Motor neuron (in vitro differentiated cells): ENCODE data around the gene TIMP2. TPM values are rescaled to one million over a fixed set of nuclear protein-coding genes. Genes with fewer than 3 reads are reported as not detected.

ENCODE experiments used
- ATAC-seq, 8 experiments: fragments of 200-7000 bp; cut with Tn5 transposase; replicated peaks in 6 of 8; 2 replicates each; pipeline ENCODE4 v1.8.0; 2021; ENCODE audit warnings: mild to moderate bottlenecking in 8 of 8, moderate library complexity in 8 of 8
- H3K27ac ChIP-seq, 2 donors: fragments of 250-450 bp; sonication (Bioruptor Pico); 2 replicates each; pipeline ENCODE4 v1.9.0; 2021; ENCODE audit warnings: antibody characterized with exemption in 2 of 2, mild to moderate bottlenecking in 2 of 2, moderate library complexity in 1 of 2
- H3K4me1 ChIP-seq, 2 donors: fragments of 250-450 bp; sonication (Bioruptor Pico); replicated peaks in 1 of 2; 2 replicates each; pipeline ENCODE4 v1.6.1; 2021; ENCODE audit warnings: antibody characterized with exemption in 2 of 2, mild to moderate bottlenecking in 2 of 2, moderate library complexity in 1 of 2
- H3K4me3 ChIP-seq, 5 donors: fragments of 250-450 bp; sonication (Bioruptor Pico); 2 replicates each; pipeline ENCODE4 v1.9.0; 2021; ENCODE audit warnings: antibody characterized with exemption in 5 of 5, mild to moderate bottlenecking in 5 of 5, moderate library complexity in 4 of 5
- WGBS, 10 experiments: fragments of 450-650 bp; shearing (Covaris generic); methylation state at CpG; one replicate each; pipeline ENCODE4 v1.0.0; 2022; 5-methylcytosine and 5-hydroxymethylcytosine counted together
- in situ Hi-C, 9 experiments: fragments of 400-800 bp; cut with MboI; loops; one replicate each; pipeline ENCODE4 v1.15.0; 2021; ENCODE audit warnings: low sequenced_read_pairs in 9 of 9, low pct_unique_long_range_greater_than_20kb in 2 of 9; ENCODE audit not compliant: unreplicated experiment in 9 of 9
- total RNA-seq, 8 experiments: library from RNA; unstranded; fragments of 300-600 nt; gene quantifications; 2 replicates each; pipeline versions ENCODE4 v1.2.3 to v1.2.4, GENCODE V29; 2022

The TIMP2 gene
- total RNA-seq, 8 experiments from 2014 or later = 18.8 to 246 (median 38.7) TPM

DNA sequence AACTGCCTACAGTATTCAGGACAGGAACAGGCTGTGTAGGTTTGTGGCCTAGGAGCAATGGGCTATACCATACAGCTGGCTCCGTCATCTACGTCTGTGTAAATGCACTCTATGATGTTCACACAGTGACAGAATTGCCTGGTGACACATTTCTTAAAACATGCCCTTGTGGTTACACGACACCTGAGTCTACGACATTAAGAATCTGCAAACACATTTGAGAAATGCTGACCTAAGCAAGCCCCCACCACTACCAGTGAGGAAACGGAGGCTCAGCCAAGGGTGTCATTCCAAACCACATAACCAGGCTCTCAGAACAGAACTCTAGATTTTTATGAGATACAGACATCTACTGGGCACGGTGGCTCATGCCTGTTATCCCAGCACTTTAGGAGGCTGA is 108.1 kb downstream of the TIMP2 start:
- 67 to 100% (median 100%) methylated on average over 1 to 6 of the region's 6 CpGs; no CpG with 5 or more reads in 3 of the 10 experiments for WGBS, 10 experiments
- in situ Hi-C loops = loop anchor here in 1 of 9 experiments (10.0 kb wide), 1 partner anchor 702 kb away; no protein-coding TSS in a partner anchor
- H3K27ac ChIP-seq = no peak overlapping the region
- no peak for ATAC-seq
- no peak overlapping the region for H3K4me3 ChIP-seq
- H3K4me1 ChIP-seq = no peaks in the 10 kb centered on the region

DNA sequence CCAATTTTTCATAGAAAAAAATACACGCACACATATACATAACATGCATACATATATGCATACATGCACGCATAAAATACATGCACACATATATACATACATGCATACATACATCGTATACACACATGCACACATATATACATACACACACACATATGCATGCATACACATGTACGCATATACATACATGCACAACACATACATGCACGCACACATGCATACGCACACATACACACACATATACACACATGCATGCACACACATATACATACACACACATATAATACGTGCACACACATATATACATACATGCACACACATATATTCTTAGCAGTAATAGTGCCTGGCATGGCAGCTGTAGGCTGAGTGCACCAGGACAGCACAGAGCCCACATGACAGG is 109.5 kb downstream of the TIMP2 start:
- 51 to 100% (median 92%) methylated on average over 1 to 7 of the region's 7 CpGs for WGBS, 10 experiments
- peak in 4 of 8 experiments; percentile 16 to 37 (median 26) for ATAC-seq
- Histone ChIP-seq H3K27ac (no peak overlapping the region), H3K4me3 (no peak overlapping the region), H3K4me1 (no peaks in the 10 kb centered on the region)
- in situ Hi-C loops = loop anchor here in 1 of 9 experiments (10.0 kb wide), 1 partner anchor 701 kb away; no protein-coding TSS in a partner anchor

DNA sequence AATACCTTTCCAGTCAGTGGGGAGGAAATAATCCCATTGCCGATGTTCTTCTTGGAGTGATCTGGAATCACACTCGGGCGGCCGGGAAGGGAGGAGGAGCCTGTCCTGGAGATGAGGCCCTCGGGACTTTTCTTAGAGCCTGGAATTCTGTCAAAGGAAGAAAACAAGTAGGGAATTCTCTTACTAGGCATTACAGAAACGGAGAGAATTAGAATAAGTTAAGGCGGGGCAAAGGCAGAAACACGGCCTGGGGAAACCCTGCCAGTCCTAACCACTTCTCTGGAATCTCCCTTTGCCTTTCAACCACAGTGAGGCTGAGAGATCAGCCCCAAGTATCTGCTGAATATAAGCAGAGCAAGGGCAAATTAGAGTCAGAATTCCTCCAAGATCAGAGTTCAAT is 112.3 kb downstream of the TIMP2 start:
- ATAC-seq = peak in 3 of 8 experiments; percentile 53 to 80 (median 65)
- 0 to 83% (median 61%) methylated on average over 1 to 6 of the region's 8 CpGs; no CpG with 5 or more reads in 4 of the 10 experiments for WGBS, 10 experiments
- Histone ChIP-seq H3K4me3 (no peak overlapping the region), H3K27ac (no peak overlapping the region), H3K4me1 (no peaks in the 10 kb centered on the region)
- in situ Hi-C loops = loop anchor here in 1 of 9 experiments (10.0 kb wide), 1 partner anchor 698 kb away; no protein-coding TSS in a partner anchor

DNA sequence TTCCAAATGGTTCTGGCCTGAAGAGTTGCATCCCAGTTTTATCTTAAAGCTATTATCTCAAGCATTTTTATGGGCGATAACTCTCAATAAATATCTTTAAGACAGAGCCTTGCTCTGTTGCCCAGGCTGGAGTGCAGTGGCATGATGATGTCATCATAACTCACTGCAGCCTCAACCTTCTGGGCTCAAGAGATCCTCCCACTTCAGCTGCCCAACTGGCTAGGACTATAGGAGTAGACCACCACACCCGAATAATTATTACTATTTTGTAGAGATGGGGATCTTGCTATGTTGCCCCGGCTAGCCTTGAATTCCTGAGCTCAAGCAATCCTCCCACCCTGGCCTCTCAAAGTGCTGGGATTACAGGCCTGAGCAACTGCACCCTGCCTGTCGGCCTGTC is 117.0 kb downstream of the TIMP2 start:
- WGBS, 10 experiments = 0 to 100% (median 82%) methylated on average over 1 to 4 of the region's 4 CpGs; no CpG with 5 or more reads in 2 of the 10 experiments
- no peak overlapping the region for H3K27ac ChIP-seq
- no peaks in the 10 kb centered on the region for H3K4me1 ChIP-seq
- H3K4me3 ChIP-seq = no peak overlapping the region
- ATAC-seq = peak in 6 of 8 experiments; percentile 16 to 62 (median 49)
- in situ Hi-C loops = no loop called here

DNA sequence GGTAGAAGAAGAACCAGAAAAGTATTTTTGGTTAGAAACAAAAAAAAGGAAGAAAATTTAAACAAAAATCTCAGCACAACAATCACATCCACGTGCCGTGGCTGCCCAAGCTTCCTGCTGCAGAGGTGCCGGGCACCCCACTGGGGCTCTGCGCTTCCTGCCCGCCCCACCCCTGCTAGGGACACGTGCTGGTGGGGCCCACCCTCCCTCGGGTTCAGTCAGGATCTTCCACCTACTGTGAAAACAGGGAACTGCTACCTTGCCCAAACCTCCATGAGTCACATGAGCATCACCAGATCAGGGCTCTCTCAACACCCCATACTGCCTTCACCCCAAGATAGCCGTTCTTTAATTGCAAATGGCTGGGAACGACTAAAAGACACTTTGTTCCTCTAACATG is 118.7 kb downstream of the TIMP2 start:
- Histone ChIP-seq H3K4me3 (no peak overlapping the region), H3K27ac (no peak overlapping the region), H3K4me1 (no peaks in the 10 kb centered on the region)
- ATAC-seq = no peak
- in situ Hi-C loops = no loop called here
- 76 to 100% (median 84%) methylated on average over 2 to 7 of the region's 9 CpGs; no CpG with 5 or more reads in 3 of the 10 experiments for WGBS, 10 experiments

DNA sequence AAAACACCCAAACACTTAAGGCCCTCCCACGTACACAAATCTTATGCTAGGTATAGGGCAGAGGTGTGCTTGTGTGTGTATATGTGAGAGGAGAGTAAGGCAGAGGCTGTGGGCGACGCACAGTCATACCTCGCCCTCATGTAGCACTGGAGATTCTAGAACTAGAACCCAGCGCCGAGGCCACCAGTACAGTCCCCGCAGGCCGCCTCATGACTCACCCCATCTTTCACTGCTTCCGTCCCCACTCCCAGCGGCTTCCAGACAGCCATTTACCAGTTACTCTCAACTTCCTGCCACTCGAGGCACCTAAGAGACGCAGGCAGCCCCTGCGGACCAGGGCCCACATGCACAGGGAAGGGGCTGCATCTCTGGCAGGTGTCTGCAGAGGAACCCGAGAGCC is 119.9 kb downstream of the TIMP2 start:
- in situ Hi-C loops = no loop called here
- no peak overlapping the region for H3K27ac ChIP-seq
- ATAC-seq = no peak
- WGBS, 10 experiments = 80 to 100% (median 90%) methylated on average over 1 to 6 of the region's 14 CpGs; no CpG with 5 or more reads in 5 of the 10 experiments
- H3K4me1 ChIP-seq = no peaks in the 10 kb centered on the region
- no peak overlapping the region for H3K4me3 ChIP-seq

DNA sequence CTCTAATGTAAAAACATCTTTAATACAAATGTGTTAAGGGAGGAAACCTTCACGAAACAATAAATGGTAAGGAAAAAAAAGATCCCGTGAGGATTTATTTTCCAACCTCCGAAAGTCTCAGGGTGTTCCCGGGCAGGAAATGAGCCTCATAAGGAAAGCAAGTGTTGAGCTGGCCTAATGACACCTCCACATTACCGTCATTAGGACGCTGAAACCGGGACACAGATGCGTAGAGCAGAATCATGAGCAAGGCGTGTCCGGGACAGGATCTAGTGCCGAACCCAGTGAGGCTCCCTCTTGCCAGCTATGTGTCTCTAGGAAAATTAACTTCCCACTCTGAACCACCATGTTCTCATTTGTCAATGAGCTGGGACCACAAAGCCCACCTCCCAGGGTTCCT is 120.4 kb downstream of the TIMP2 start:
- in situ Hi-C loops = no loop called here
- WGBS, 10 experiments = 39 to 100% (median 95%) methylated on average over 1 to 8 of the region's 11 CpGs; no CpG with 5 or more reads in 1 of the 10 experiments
- no peak for ATAC-seq
- Histone ChIP-seq H3K27ac (no peak overlapping the region), H3K4me3 (no peak overlapping the region), H3K4me1 (no peaks in the 10 kb centered on the region)

DNA sequence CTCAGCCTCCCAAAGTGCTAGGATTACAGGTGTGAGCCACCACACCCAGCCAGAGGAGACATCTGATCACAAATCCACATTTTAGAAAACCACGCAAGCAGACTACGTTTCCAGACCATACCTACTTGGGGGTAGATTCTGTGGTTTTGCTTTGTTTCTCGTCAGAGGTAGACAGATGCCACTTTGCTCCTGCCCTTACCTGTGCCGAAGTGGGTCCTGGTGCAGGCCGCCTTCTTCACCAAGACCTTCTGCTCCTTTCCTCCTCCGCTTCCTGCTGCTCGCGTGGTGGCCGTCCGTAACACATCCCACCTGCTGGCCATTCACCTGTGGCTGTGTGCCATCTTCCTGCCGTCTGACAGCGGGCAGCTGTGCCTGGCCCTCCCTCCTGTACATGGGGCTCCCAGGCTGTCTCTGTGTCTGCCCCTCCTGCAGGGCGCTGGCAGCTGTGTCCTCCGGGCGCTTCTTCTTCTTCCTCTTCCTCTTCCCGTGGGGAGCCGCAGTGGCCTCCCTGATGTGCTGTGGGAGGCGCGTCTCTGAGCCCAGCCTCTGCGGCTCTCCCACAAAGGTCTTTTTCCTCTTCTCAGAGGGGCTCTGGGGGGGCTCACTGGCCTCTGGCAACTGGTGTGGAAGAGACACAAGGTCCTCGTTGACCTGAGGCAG is 121.9 kb downstream of the TIMP2 start:
- WGBS, 10 experiments = 83 to 100% (median 97%) methylated on average over 1 to 10 of the region's 21 CpGs; no CpG with 5 or more reads in 4 of the 10 experiments
- in situ Hi-C loops = no loop called here
- H3K4me1 ChIP-seq = no peaks in the 10 kb centered on the region
- H3K4me3 ChIP-seq = no peak overlapping the region
- no peak overlapping the region for H3K27ac ChIP-seq
- ATAC-seq = no peak

Other genes starting within 250 kb of the TIMP2 start
- 10 to 100 TPM; 13.9 to 46.4 (median 30.0) TPM for gene CYTH1, start 143.1 kb downstream of the TIMP2 start, total RNA-seq
- 10 to 100 TPM; 16.1 to 57.5 (median 25.9) TPM for gene USP36, start 84.6 kb downstream of the TIMP2 start, total RNA-seq
- 1 to 10 TPM in 2 of 8 experiments, under 1 TPM in 6; 0.29 to 1.7 (median 0.61) TPM for gene CEP295NL, start 22.2 kb downstream of the TIMP2 start, total RNA-seq
- gene LGALS3BP, start 54.5 kb upstream of the TIMP2 start, total RNA-seq = 100 to 1,000 TPM in 2 of 8 experiments, 10 to 100 TPM in 6; 34.8 to 346 (median 58.7) TPM
- gene CANT1, start 84.4 kb upstream of the TIMP2 start, total RNA-seq = 10 to 100 TPM; 20.7 to 42.6 (median 28.8) TPM
- gene C1QTNF1, start 98.8 kb upstream of the TIMP2 start, total RNA-seq = 10 to 100 TPM in 2 of 8 experiments, 1 to 10 TPM in 5, under 1 TPM in 1; 0.25 to 51.1 (median 2.7) TPM
- gene ENGASE, start 149.4 kb upstream of the TIMP2 start, total RNA-seq = 10 to 100 TPM; 10.0 to 49.6 (median 15.4) TPM